GM23338 (cell line): ENCODE data around the gene TCF7L2.

Experiments used
- CREB1 ChIP-seq: fragments of 250-450 bp; sonication (Bioruptor Pico); IDR thresholded peaks from 2 replicates; pipeline ENCODE4 v1.5.0; 2020; ENCODE audit warnings: low read depth, mild to moderate bottlenecking, moderate library complexity
- EZH2 ChIP-seq: fragments of 200-600 bp; sonication (generic); IDR thresholded peaks from one replicate; pipeline ENCODE4 v1.8.0; 2017; ENCODE audit warnings: antibody characterized with exemption, mild to moderate bottlenecking, low read depth; ENCODE audit not compliant: unreplicated experiment
- EZH2phosphoT487 ChIP-seq: fragments of 200-600 bp; sonication (generic); IDR thresholded peaks from one replicate; pipeline ENCODE4 v1.8.1; 2018; ENCODE audit warnings: antibody characterized with exemption; ENCODE audit not compliant: unreplicated experiment
- JUNB ChIP-seq: IDR thresholded peaks from one replicate; pipeline ENCODE4 v1.6.1; 2016; ENCODE audit warnings: antibody characterized with exemption; ENCODE audit not compliant: unreplicated experiment
- NANOG ChIP-seq: IDR thresholded peaks from 2 replicates; pipeline ENCODE4 v1.6.1; 2016; ENCODE audit warnings: antibody characterized with exemption, borderline replicate concordance
- POLR2AphosphoS5 ChIP-seq: IDR thresholded peaks from 2 replicates; pipeline ENCODE4 v1.6.1; 2016; ENCODE audit warnings: antibody characterized with exemption, low read depth
- ZNF114 ChIP-seq: fragments of 250-450 bp; sonication (Bioruptor Pico); IDR thresholded peaks from 2 replicates; pipeline ENCODE4 v1.5.0; 2020; ENCODE audit warnings: mild to moderate bottlenecking, moderate library complexity
- TF ChIP-seq, protein P1 (sequence below), 2 experiments: fragments of 200-600 bp in 1 of 2; sonication (generic) in 1 of 2; conservative IDR thresholded peaks; 2 replicates each; pipeline versions ENCODE4 v1.5.1 to v1.6.1; 2016 to 2017; ENCODE audit warnings: antibody characterized with exemption in 2 of 2, low read depth in 2 of 2, mild to moderate bottlenecking in 2 of 2, moderate library complexity in 1 of 2
- TF ChIP-seq, protein P2 (sequence below): IDR thresholded peaks from 2 replicates; pipeline ENCODE4 v1.6.1; 2016; ENCODE audit warnings: antibody characterized with exemption
- TF ChIP-seq, protein P3 (sequence below): IDR thresholded peaks from one replicate; pipeline ENCODE4 v1.6.1; 2018; ENCODE audit warnings: antibody characterized with exemption; ENCODE audit not compliant: unreplicated experiment

DNA sequence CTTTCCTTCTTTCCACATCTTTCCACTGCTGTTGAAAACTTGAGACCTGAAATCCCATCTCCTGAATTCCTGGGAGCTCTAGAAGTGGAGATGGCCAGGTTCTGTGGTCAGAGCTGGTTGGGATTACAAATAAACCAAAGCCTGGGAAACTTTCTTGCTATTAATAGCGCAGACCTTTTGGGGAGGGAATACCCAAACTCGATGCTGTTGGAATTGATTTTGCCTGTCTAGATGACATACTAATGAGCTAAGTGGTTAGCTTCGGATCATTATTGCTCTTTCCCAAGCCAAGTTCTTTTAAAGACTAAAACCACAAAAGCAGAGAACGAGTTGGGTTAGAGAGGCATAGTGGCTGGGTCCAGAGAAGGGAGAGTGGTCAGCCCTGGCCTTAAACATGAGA is 76.6 kb downstream of the TCF7L2 start:
- TF ChIP-seq, protein P1, sequence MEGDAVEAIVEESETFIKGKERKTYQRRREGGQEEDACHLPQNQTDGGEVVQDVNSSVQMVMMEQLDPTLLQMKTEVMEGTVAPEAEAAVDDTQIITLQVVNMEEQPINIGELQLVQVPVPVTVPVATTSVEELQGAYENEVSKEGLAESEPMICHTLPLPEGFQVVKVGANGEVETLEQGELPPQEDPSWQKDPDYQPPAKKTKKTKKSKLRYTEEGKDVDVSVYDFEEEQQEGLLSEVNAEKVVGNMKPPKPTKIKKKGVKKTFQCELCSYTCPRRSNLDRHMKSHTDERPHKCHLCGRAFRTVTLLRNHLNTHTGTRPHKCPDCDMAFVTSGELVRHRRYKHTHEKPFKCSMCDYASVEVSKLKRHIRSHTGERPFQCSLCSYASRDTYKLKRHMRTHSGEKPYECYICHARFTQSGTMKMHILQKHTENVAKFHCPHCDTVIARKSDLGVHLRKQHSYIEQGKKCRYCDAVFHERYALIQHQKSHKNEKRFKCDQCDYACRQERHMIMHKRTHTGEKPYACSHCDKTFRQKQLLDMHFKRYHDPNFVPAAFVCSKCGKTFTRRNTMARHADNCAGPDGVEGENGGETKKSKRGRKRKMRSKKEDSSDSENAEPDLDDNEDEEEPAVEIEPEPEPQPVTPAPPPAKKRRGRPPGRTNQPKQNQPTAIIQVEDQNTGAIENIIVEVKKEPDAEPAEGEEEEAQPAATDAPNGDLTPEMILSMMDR (conservative IDR thresholded peaks at IDR 0.05; ENCODE audit: low read depth in 2 of 2): no peak
- TF ChIP-seq CREB1 (CRISPR knock-in tag): no peak
- TF ChIP-seq POLR2AphosphoS5: no peak
- TF ChIP-seq EZH2: no peak
- TF ChIP-seq, protein P2, sequence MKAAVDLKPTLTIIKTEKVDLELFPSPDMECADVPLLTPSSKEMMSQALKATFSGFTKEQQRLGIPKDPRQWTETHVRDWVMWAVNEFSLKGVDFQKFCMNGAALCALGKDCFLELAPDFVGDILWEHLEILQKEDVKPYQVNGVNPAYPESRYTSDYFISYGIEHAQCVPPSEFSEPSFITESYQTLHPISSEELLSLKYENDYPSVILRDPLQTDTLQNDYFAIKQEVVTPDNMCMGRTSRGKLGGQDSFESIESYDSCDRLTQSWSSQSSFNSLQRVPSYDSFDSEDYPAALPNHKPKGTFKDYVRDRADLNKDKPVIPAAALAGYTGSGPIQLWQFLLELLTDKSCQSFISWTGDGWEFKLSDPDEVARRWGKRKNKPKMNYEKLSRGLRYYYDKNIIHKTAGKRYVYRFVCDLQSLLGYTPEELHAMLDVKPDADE: no peak
- TF ChIP-seq EZH2phosphoT487: no peak
- TF ChIP-seq, protein P3, sequence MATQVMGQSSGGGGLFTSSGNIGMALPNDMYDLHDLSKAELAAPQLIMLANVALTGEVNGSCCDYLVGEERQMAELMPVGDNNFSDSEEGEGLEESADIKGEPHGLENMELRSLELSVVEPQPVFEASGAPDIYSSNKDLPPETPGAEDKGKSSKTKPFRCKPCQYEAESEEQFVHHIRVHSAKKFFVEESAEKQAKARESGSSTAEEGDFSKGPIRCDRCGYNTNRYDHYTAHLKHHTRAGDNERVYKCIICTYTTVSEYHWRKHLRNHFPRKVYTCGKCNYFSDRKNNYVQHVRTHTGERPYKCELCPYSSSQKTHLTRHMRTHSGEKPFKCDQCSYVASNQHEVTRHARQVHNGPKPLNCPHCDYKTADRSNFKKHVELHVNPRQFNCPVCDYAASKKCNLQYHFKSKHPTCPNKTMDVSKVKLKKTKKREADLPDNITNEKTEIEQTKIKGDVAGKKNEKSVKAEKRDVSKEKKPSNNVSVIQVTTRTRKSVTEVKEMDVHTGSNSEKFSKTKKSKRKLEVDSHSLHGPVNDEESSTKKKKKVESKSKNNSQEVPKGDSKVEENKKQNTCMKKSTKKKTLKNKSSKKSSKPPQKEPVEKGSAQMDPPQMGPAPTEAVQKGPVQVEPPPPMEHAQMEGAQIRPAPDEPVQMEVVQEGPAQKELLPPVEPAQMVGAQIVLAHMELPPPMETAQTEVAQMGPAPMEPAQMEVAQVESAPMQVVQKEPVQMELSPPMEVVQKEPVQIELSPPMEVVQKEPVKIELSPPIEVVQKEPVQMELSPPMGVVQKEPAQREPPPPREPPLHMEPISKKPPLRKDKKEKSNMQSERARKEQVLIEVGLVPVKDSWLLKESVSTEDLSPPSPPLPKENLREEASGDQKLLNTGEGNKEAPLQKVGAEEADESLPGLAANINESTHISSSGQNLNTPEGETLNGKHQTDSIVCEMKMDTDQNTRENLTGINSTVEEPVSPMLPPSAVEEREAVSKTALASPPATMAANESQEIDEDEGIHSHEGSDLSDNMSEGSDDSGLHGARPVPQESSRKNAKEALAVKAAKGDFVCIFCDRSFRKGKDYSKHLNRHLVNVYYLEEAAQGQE: no peak
- no peak for TF ChIP-seq ZNF114
- TF ChIP-seq NANOG: no peak
- TF ChIP-seq JUNB: no peak
